Omental fat pad (tissue), 4 donors: ENCODE results near the gene TMSB15B. TPM values are rescaled to one million over a fixed set of nuclear protein-coding genes. Genes with fewer than 3 reads are reported as not detected.
"Not testable (repeated sequence)": the region's sequence is repeated elsewhere in the genome, so short reads cannot be mapped to it uniquely, and the experiment has no call there.

Experiments
- ATAC-seq: fragments of 150-250 bp; one replicate; pipeline ENCODE4 v1.9.1; 2016; ENCODE audit warnings: mild to moderate bottlenecking, moderate library complexity; ENCODE audit not compliant: low FRiP score
- DNase-seq: peaks from one replicate; pipeline ENCODE4 v3.0.0-alpha.2; 2019; ENCODE audit warnings: low spot score
- total RNA-seq, 4 donors: library from RNA; depleted of rRNA; stranded (reverse); fragments of >200 nt; gene quantifications; one replicate each; pipeline ENCODE4 v1.1.0, GENCODE V29; 2016
- TF ChIP-seq, protein P1 (sequence below), 3 donors: fragments of 450-650 bp; IDR thresholded peaks; one replicate each; pipeline ENCODE4 v1.5.1; 2016 to 2017; ENCODE audit warnings: antibody characterized with exemption in 3 of 3, mild to moderate bottlenecking in 3 of 3, moderate library complexity in 2 of 3

Gene TMSB15B
- total RNA-seq, 4 donors from 2014 or later, result 0.46 to 3.9 (median 1.2) TPM

GRCh38 chrX:103927633-103928032 is 34.8 kb upstream of the TMSB15B start:
- TF ChIP-seq, protein P1, sequence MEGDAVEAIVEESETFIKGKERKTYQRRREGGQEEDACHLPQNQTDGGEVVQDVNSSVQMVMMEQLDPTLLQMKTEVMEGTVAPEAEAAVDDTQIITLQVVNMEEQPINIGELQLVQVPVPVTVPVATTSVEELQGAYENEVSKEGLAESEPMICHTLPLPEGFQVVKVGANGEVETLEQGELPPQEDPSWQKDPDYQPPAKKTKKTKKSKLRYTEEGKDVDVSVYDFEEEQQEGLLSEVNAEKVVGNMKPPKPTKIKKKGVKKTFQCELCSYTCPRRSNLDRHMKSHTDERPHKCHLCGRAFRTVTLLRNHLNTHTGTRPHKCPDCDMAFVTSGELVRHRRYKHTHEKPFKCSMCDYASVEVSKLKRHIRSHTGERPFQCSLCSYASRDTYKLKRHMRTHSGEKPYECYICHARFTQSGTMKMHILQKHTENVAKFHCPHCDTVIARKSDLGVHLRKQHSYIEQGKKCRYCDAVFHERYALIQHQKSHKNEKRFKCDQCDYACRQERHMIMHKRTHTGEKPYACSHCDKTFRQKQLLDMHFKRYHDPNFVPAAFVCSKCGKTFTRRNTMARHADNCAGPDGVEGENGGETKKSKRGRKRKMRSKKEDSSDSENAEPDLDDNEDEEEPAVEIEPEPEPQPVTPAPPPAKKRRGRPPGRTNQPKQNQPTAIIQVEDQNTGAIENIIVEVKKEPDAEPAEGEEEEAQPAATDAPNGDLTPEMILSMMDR (IDR thresholded peaks at IDR 0.05), result no peak
- ATAC-seq, result no peak

GRCh38 chrX:103932133-103932532 is 30.3 kb upstream of the TMSB15B start:
- no peak for ATAC-seq
- DNase-seq, result no peak
- TF ChIP-seq, protein P1 (IDR thresholded peaks at IDR 0.05), result no peak

More at GRCh38 chrX:103927633-103928032, 34.8 kb upstream of the TMSB15B start:
- no peak for DNase-seq

- not testable (repeated sequence) for DNase-seq, ATAC-seq
Measured at GRCh38 chrX:103940257-103940656, 22.2 kb upstream of the TMSB15B start.

DNA sequence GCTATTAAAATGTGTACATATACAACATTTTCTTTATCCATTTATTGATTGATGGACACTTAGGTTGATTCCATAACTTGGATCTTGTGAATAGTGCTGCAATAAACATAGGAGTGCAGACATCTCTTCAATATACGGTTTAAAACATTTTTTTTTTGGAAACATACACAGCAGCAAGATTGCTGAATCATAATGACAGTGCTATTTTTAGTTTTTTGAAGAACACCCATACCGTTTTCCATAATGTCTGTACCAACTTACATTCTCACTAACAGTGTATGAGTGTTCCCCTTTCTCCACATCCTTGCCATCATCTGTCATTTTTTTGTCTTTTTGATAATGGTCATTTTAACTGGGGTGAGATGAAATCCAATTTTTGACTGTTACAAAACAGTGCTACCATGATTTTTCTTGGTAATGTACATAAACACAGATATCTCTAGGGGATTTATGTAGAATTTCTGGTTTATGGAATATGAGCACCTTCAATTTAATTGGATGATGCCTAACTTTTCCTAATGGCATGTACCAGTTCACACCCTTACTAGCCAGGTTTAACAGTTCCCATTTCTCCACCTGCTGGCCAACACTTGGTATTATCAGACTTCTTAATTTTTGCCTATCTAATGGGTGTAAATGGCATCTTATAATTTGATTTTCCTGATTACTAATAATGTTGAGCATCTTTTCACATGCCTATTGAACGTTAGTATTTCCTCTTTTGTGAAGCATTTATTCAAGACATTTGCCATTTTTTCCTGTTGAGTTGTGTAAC is 21.0 kb upstream of the TMSB15B start:
- ATAC-seq, result no peak
- DNase-seq, result no peak
- TF ChIP-seq, protein P1 (IDR thresholded peaks at IDR 0.05), result no peak

- ATAC-seq (no peak), DNase-seq (no peak)
- TF ChIP-seq, protein P1 (IDR thresholded peaks at IDR 0.05), result no peak
Measured at GRCh38 chrX:103949506-103949905, 12.9 kb upstream of the TMSB15B start.

GRCh38 chrX:103953353-103953752 is 9.1 kb upstream of the TMSB15B start:
- TF ChIP-seq, protein P1 (IDR thresholded peaks at IDR 0.05), result no peak
- ATAC-seq (no peak), DNase-seq (no peak)

- ATAC-seq (no peak), DNase-seq (no peak)
- TF ChIP-seq, protein P1 (IDR thresholded peaks at IDR 0.05), result no peak
Measured at GRCh38 chrX:103954259-103954658, 8.2 kb upstream of the TMSB15B start.

DNA sequence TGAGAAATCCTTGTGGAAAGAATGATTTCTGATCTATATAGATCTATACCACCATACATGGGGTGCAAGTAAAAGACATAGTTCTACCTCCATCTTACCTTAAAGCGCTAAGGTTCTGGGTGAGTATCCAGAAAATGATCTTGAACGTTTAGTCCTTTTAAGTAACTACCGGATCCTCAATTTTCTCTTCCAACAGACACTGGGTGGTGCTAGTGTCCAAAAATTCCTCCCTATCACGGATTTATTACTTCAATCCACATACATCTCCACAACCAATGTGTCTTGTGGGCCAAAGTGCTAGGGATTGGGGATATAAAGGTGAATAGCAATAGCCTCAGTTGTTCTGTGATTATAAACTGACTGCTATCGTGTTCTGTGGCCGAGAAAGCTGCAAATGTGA is 1.8 kb upstream of the TMSB15B start:
- ATAC-seq, DNase-seq: not testable (repeated sequence)

DNA sequence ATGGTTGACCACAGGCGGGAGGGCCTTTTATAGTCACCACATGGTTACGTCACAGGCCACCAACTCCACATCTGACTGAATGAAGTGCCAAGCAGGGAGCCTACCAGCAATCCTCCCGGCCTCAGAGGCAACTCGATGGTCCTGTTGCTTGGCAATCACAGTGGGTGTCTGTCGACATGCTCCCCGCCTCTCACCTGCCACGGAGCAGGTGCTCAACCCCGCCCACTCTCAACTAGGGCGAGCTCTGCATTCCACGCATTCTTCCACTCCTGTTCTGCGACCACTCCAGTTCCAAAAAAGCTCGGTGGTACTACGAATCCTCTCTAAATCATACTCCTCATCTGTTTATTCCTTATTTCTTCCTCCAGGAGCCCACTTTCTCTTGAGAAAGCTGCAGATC is 21.1 kb downstream of the TMSB15B start:
- not testable (repeated sequence) for ATAC-seq, DNase-seq
